SK-N-SH treated with all-trans-retinoic acid at 6 μM for 48 hours (cell line): Measurements from ENCODE around the gene ZSCAN30.

Experiments
- ATAC-seq: fragments of 200-7000 bp; cut with Tn5 transposase; 3 replicates; pipeline ENCODE4 v1.9.1; 2020; ENCODE audit warnings: mild to moderate bottlenecking, moderate library complexity
- ARNTL ChIP-seq: fragments of 450-650 bp; formaldehyde crosslinking; IDR thresholded peaks from 2 replicates; pipeline ENCODE4 v1.5.0; 2020; ENCODE audit warnings: low read depth, mild to moderate bottlenecking, moderate library complexity, borderline replicate concordance
- CSDC2 ChIP-seq: fragments of 250-450 bp; sonication (Bioruptor Pico); IDR thresholded peaks from 2 replicates; pipeline ENCODE4 v1.5.0; 2020; ENCODE audit warnings: mild to moderate bottlenecking, moderate library complexity
- CSRNP3 ChIP-seq: fragments of 250-450 bp; sonication (Bioruptor Pico); IDR thresholded peaks from 2 replicates; pipeline ENCODE4 v1.5.1; 2021; ENCODE audit warnings: mild to moderate bottlenecking, moderate library complexity
- ESRRG ChIP-seq: fragments of 250-450 bp; sonication (Bioruptor Pico); IDR thresholded peaks from 2 replicates; pipeline ENCODE4 v1.6.1; 2021; ENCODE audit warnings: mild to moderate bottlenecking
- GLIS3 ChIP-seq: fragments of 250-450 bp; sonication (Bioruptor Pico); IDR thresholded peaks from 2 replicates; pipeline ENCODE4 v1.5.0; 2020; ENCODE audit warnings: mild to moderate bottlenecking, moderate library complexity
- ISL1 ChIP-seq: fragments of 250-450 bp; sonication (Bioruptor Pico); IDR thresholded peaks from 2 replicates; pipeline ENCODE4 v2.1.2; 2022; ENCODE audit warnings: mild to moderate bottlenecking, moderate library complexity
- PATZ1 ChIP-seq: fragments of 250-450 bp; sonication (Bioruptor Pico); IDR thresholded peaks from 2 replicates; pipeline ENCODE4 v1.8.0; 2020; ENCODE audit warnings: mild to moderate bottlenecking, moderate library complexity, borderline replicate concordance
- PPARA ChIP-seq: fragments of 250-450 bp; sonication (Bioruptor Pico); IDR thresholded peaks from 2 replicates; pipeline ENCODE4 v1.5.0; 2020; ENCODE audit warnings: mild to moderate bottlenecking, borderline replicate concordance
- RARB ChIP-seq: fragments of 250-450 bp; sonication (Bioruptor Pico); IDR thresholded peaks from 2 replicates; pipeline ENCODE4 v1.8.0; 2021; ENCODE audit warnings: mild to moderate bottlenecking, moderate library complexity
- TSHZ2 ChIP-seq: fragments of 250-450 bp; sonication (Bioruptor Pico); IDR thresholded peaks from 2 replicates; pipeline ENCODE4 v1.5.0; 2020; ENCODE audit warnings: mild to moderate bottlenecking, moderate library complexity
- ZC3H10 ChIP-seq: fragments of 250-450 bp; sonication (Bioruptor Pico); IDR thresholded peaks from 2 replicates; pipeline ENCODE4 v1.5.1; 2021; ENCODE audit warnings: mild to moderate bottlenecking, moderate library complexity
- ZFP3 ChIP-seq: fragments of 250-450 bp; sonication (Bioruptor Pico); IDR thresholded peaks from 2 replicates; pipeline ENCODE4 v1.5.0; 2020; ENCODE audit warnings: mild to moderate bottlenecking, moderate library complexity
- ZFP30 ChIP-seq: fragments of 450-650 bp; formaldehyde crosslinking; IDR thresholded peaks from 2 replicates; pipeline ENCODE4 v1.5.0; 2022; ENCODE audit warnings: mild to moderate bottlenecking, moderate library complexity
- ZNF70 ChIP-seq: fragments of 450-650 bp; formaldehyde crosslinking; IDR thresholded peaks from 2 replicates; pipeline ENCODE4 v1.5.0; 2020; ENCODE audit warnings: mild to moderate bottlenecking, moderate library complexity
- ZNF8 ChIP-seq: fragments of 450-650 bp; formaldehyde crosslinking; IDR thresholded peaks from 2 replicates; pipeline ENCODE4 v1.5.0; 2020; ENCODE audit warnings: mild to moderate bottlenecking, moderate library complexity
- TF ChIP-seq, protein P1 (sequence below): fragments of 250-450 bp; sonication (Bioruptor Pico); IDR thresholded peaks from 2 replicates; pipeline ENCODE4 v1.5.1; 2020; ENCODE audit warnings: low read depth, mild to moderate bottlenecking, moderate library complexity

Gene ZSCAN30

DNA sequence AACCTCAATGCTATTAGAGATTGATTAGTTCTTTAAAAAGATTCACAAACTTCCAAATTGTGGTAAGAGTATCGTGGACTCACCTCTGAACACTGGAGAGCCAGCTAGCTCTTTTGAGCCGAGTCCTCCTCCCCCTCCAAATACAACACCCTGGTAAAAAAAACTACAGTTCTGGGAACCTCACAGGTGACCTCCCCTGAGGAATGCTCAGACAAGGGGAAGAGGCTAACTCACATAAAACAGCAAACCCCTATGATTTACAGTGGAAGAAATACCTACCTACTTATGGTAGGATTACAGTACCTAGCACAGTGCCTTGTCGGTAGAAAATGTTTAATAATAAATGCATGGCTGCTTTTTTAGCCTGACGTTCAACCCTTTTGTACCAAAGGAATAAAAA is 45.8 kb upstream of the ZSCAN30 start:
- ATAC-seq = no peak
- TF ChIP-seq, protein P1, sequence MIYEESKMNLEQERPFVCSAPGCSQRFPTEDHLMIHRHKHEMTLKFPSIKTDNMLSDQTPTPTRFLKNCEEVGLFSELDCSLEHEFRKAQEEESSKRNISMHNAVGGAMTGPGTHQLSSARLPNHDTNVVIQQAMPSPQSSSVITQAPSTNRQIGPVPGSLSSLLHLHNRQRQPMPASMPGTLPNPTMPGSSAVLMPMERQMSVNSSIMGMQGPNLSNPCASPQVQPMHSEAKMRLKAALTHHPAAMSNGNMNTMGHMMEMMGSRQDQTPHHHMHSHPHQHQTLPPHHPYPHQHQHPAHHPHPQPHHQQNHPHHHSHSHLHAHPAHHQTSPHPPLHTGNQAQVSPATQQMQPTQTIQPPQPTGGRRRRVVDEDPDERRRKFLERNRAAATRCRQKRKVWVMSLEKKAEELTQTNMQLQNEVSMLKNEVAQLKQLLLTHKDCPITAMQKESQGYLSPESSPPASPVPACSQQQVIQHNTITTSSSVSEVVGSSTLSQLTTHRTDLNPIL (CRISPR knock-in tag) = no peak
- TF ChIP-seq GLIS3 (CRISPR knock-in tag) (no peak), ZNF8 (CRISPR knock-in tag) (no peak), ZFP3 (no peak), ZFP30 (no peak), ZNF70 (CRISPR knock-in tag) (no peak), ESRRG (no peak), TSHZ2 (CRISPR knock-in tag) (no peak), CSDC2 (CRISPR knock-in tag) (no peak), CSRNP3 (CRISPR knock-in tag) (no peak)

GRCh38 chr18:35334821-35335220 is 44.8 kb upstream of the ZSCAN30 start:
- no peak for ATAC-seq
- no peak for TF ChIP-seq CSRNP3 (CRISPR knock-in tag)
- no peak for TF ChIP-seq ZC3H10 (CRISPR knock-in tag)
- TF ChIP-seq ISL1 (CRISPR knock-in tag) = no peak
- TF ChIP-seq CSDC2 (CRISPR knock-in tag) = no peak
- TF ChIP-seq RARB (CRISPR knock-in tag) = no peak
- TF ChIP-seq ARNTL (CRISPR knock-in tag) = no peak

DNA sequence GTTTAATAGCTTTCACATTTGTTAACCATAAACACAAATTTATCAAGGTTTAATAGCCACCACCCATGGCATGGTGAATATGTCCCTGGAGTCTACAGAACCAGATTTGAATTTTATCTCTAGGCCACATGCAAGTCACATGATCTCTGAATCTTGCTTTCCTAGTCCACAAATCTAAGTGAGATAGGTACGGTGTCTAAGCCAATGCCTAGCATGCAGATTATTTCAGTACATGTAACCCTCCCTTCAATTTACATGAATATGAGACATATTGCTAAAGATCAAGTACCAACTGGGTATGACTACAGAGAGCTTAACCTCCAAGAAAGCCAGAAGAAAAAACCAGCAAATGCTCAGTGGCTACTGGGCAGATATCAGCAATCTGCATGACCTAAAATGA is 44.2 kb upstream of the ZSCAN30 start:
- no peak for ATAC-seq
- TF ChIP-seq ZFP30 = no peak
- TF ChIP-seq PATZ1 (CRISPR knock-in tag) = no peak
- TF ChIP-seq TSHZ2 (CRISPR knock-in tag) = no peak
- no peak for TF ChIP-seq ZFP3
- TF ChIP-seq ZNF70 (CRISPR knock-in tag) = no peak
- no peak for TF ChIP-seq ESRRG
- TF ChIP-seq GLIS3 (CRISPR knock-in tag) = no peak
- no peak for TF ChIP-seq PPARA (CRISPR knock-in tag)
- no peak for TF ChIP-seq RARB (CRISPR knock-in tag)
- TF ChIP-seq, all 23 proteins: peak for 0
